Breast epithelium (tissue), 4 donors: ENCODE measurements around the gene BORCS8. TPM values are rescaled to one million over a fixed set of nuclear protein-coding genes. Genes with fewer than 3 reads are reported as not detected.
"Not testable (repeated sequence)": the region's sequence is repeated elsewhere in the genome, so short reads cannot be mapped to it uniquely, and the experiment has no call there.

ENCODE experiments used
- DNase-seq, 2 donors: peaks; one replicate each; pipeline ENCODE4 v3.0.0-alpha.2; 2019; ENCODE audit warnings: low spot score in 2 of 2
- H3K27ac ChIP-seq, 2 donors: fragments of 200-600 bp; sonication (generic) in 1 of 2; one replicate each; pipeline ENCODE4 v1.5.1; 2016 to 2019; ENCODE audit warnings: mild to moderate bottlenecking in 1 of 2
- H3K27me3 ChIP-seq, 2 donors: fragments of 200-600 bp; sonication (generic) in 1 of 2; one replicate each; pipeline versions ENCODE4 v1.5.1 to v1.6.0; 2017 to 2019; ENCODE audit warnings: control low read depth in 1 of 2, mild to moderate bottlenecking in 1 of 2
- H3K36me3 ChIP-seq: fragments of 200-600 bp; one replicate; pipeline ENCODE4 v1.5.1; 2019
- H3K4me1 ChIP-seq, 2 donors: fragments of 200-600 bp; sonication (generic); one replicate each; pipeline ENCODE4 v1.5.1; 2016 to 2019; ENCODE audit warnings: control low read depth in 1 of 2
- H3K4me3 ChIP-seq, 3 donors: fragments of 200-600 bp; sonication (generic); 1 replicate in 2 of 3; 2 replicates in 1 of 3; pipeline ENCODE4 v1.5.1; 2016 to 2019; ENCODE audit warnings: mild to moderate bottlenecking in 3 of 3, moderate library complexity in 2 of 3
- H3K9me3 ChIP-seq, 2 donors: fragments of 200-600 bp; sonication (generic) in 1 of 2; one replicate each; pipeline ENCODE4 v1.5.1; 2016 to 2019; ENCODE audit warnings: control low read depth in 1 of 2
- POLR2A ChIP-seq: fragments of 450-650 bp; IDR thresholded peaks from one replicate; pipeline ENCODE4 v1.6.1; 2016; ENCODE audit warnings: antibody characterized with exemption, mild to moderate bottlenecking, moderate library complexity
- POLR2AphosphoS5 ChIP-seq, 3 donors: sonication (generic); formaldehyde crosslinking; IDR thresholded peaks; one replicate each; pipeline ENCODE4 v1.6.1; 2017; ENCODE audit warnings: antibody characterized with exemption in 3 of 3
- intact Hi-C: fragments of 100-400 bp; cut with DNase I; formaldehyde crosslinking; loops from one replicate; pipeline ENCODE4 v1.15.1; 2023; ENCODE audit warnings: low total_unique reads
- total RNA-seq, 3 donors: library from RNA; depleted of rRNA; stranded (reverse); fragments of >200 nt; gene quantifications; one replicate each; pipeline ENCODE4 v1.1.0, GENCODE V29; 2016
- TF ChIP-seq, protein P1 (sequence below), 3 donors: fragments of 450-650 bp; IDR thresholded peaks; one replicate each; pipeline ENCODE4 v1.5.1; 2016 to 2017; ENCODE audit warnings: antibody characterized with exemption in 3 of 3, mild to moderate bottlenecking in 3 of 3, moderate library complexity in 3 of 3

Gene BORCS8
- total RNA-seq, 3 donors from 2014 or later: 15.2 to 18.0 (median 16.7) TPM

- no peak overlapping the region for H3K4me3 ChIP-seq
- intact Hi-C loops: no loop called here
- no peaks in the 10 kb centered on the region for H3K4me1 ChIP-seq
Observed at GRCh38 chr19:19155495-19156219, 36.3 kb downstream of the BORCS8 start.

GRCh38 chr19:19154768-19155494, 37.0 kb downstream of the BORCS8 start:
- no peak overlapping the region for H3K27ac ChIP-seq
- H3K4me3 ChIP-seq: no peak overlapping the region
- intact Hi-C loops: no loop called here
- no peak for TF ChIP-seq POLR2AphosphoS5 (IDR thresholded peaks at IDR 0.05)
- TF ChIP-seq POLR2A: no peak
- TF ChIP-seq, protein P1, sequence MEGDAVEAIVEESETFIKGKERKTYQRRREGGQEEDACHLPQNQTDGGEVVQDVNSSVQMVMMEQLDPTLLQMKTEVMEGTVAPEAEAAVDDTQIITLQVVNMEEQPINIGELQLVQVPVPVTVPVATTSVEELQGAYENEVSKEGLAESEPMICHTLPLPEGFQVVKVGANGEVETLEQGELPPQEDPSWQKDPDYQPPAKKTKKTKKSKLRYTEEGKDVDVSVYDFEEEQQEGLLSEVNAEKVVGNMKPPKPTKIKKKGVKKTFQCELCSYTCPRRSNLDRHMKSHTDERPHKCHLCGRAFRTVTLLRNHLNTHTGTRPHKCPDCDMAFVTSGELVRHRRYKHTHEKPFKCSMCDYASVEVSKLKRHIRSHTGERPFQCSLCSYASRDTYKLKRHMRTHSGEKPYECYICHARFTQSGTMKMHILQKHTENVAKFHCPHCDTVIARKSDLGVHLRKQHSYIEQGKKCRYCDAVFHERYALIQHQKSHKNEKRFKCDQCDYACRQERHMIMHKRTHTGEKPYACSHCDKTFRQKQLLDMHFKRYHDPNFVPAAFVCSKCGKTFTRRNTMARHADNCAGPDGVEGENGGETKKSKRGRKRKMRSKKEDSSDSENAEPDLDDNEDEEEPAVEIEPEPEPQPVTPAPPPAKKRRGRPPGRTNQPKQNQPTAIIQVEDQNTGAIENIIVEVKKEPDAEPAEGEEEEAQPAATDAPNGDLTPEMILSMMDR (IDR thresholded peaks at IDR 0.05): no peak
- no peaks in the 10 kb centered on the region for H3K4me1 ChIP-seq
- H3K9me3 ChIP-seq: no peaks in the 10 kb centered on the region
- H3K27me3 ChIP-seq: no peaks in the 10 kb centered on the region
- H3K36me3 ChIP-seq: no peaks in the 10 kb centered on the region
- no peak for DNase-seq

More at GRCh38 chr19:19155495-19156219, 36.3 kb downstream of the BORCS8 start:
- no peak for DNase-seq
- TF ChIP-seq POLR2A (no peak), POLR2AphosphoS5 (IDR thresholded peaks at IDR 0.05) (no peak)
- TF ChIP-seq, protein P1 (IDR thresholded peaks at IDR 0.05): no peak
- H3K9me3 ChIP-seq: no peaks in the 10 kb centered on the region
- no peaks in the 10 kb centered on the region for H3K27me3 ChIP-seq
- no peaks in the 10 kb centered on the region for H3K36me3 ChIP-seq
- no peak overlapping the region for H3K27ac ChIP-seq

GRCh38 chr19:19152668-19153384, 39.1 kb downstream of the BORCS8 start:
- intact Hi-C loops: no loop called here
- TF ChIP-seq, protein P1 (IDR thresholded peaks at IDR 0.05): no peak

DNA sequence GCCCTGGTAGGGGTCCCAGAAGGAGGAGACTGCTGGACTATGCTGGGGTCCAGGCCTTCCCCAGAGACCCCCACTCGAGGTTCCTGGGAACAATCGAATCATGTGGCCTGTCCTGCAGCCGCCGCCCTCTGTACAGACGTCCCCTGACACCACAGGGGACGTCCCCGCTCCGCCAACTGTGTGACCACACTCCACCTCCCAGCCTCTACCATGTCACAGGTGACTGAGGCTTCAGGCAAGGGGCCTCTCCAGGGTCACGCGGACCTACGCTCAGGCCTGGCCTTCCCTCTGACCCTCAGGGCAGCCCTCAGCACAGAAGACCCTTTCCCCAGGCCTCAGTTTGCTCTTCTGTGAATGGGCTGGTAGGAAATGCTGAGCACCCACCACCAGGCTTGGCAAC, 40.5 kb downstream of the BORCS8 start:
- no peak for TF ChIP-seq POLR2A
- no peak for TF ChIP-seq POLR2AphosphoS5 (IDR thresholded peaks at IDR 0.05)
- TF ChIP-seq, protein P1 (IDR thresholded peaks at IDR 0.05): no peak

More at GRCh38 chr19:19152668-19153384, 39.1 kb downstream of the BORCS8 start:
- Histone ChIP-seq H3K27ac (no peak overlapping the region), H3K27me3 (no peaks in the 10 kb centered on the region), H3K4me3 (no peak overlapping the region), H3K9me3 (no peaks in the 10 kb centered on the region), H3K36me3 (no peaks in the 10 kb centered on the region), H3K4me1 (no peaks in the 10 kb centered on the region)
- no peak for DNase-seq

GRCh38 chr19:19149435-19149834, 42.5 kb downstream of the BORCS8 start:
- Histone ChIP-seq H3K4me3 (no peak overlapping the region), H3K27me3 (no peaks in the 10 kb centered on the region), H3K36me3 (no peaks in the 10 kb centered on the region), H3K27ac (no peak overlapping the region), H3K9me3 (no peaks in the 10 kb centered on the region), H3K4me1 (no peaks in the 10 kb centered on the region)
- intact Hi-C loops: no loop called here
- no peak for TF ChIP-seq POLR2AphosphoS5 (IDR thresholded peaks at IDR 0.05)
- TF ChIP-seq POLR2A: no peak
- TF ChIP-seq, protein P1 (IDR thresholded peaks at IDR 0.05): no peak
- no peak for DNase-seq

More for the DNA sequence above, 40.5 kb downstream of the BORCS8 start:
- no peak overlapping the region for H3K27ac ChIP-seq
- H3K36me3 ChIP-seq: no peaks in the 10 kb centered on the region
- no peaks in the 10 kb centered on the region for H3K27me3 ChIP-seq
- H3K9me3 ChIP-seq: no peaks in the 10 kb centered on the region
- no peaks in the 10 kb centered on the region for H3K4me1 ChIP-seq
- intact Hi-C loops: no loop called here
- no peak for DNase-seq
- H3K4me3 ChIP-seq: no peak overlapping the region

- DNase-seq, H3K36me3 ChIP-seq, H3K27me3 ChIP-seq, intact Hi-C loops, H3K27ac ChIP-seq, H3K9me3 ChIP-seq, H3K4me1 ChIP-seq, H3K4me3 ChIP-seq: not testable (repeated sequence)
Observed at GRCh38 chr19:19148504-19148903, 43.4 kb downstream of the BORCS8 start.
